Measurements from ENCODE around the gene NIT1.

The NIT1 gene

GRCh38 chr1:161157867-161158266 lies 40.0 kb downstream of the NIT1 start:
- DNase-seq (ENCODE audit: low read depth): no peak

GRCh38 chr1:161158316-161159010 lies 40.6 kb downstream of the NIT1 start:
- no peak for DNase-seq (ENCODE audit: low read depth)

GRCh38 chr1:161159087-161159912 lies 41.4 kb downstream of the NIT1 start, which contains the start of gene USP21:
Gene USP21 (plus strand): TSS chr1:161159500. CDS start chr1:161160641, 1,141 bp downstream.
- peak; percentile 87 for DNase-seq (ENCODE audit: low read depth)

GRCh38 chr1:161159913-161160243 lies 42.0 kb downstream of the NIT1 start:
- no peak for DNase-seq (ENCODE audit: low read depth)

- no peak for DNase-seq (ENCODE audit: low read depth)
Measured at GRCh38 chr1:161160671-161161145, 42.8 kb downstream of the NIT1 start.

DNA sequence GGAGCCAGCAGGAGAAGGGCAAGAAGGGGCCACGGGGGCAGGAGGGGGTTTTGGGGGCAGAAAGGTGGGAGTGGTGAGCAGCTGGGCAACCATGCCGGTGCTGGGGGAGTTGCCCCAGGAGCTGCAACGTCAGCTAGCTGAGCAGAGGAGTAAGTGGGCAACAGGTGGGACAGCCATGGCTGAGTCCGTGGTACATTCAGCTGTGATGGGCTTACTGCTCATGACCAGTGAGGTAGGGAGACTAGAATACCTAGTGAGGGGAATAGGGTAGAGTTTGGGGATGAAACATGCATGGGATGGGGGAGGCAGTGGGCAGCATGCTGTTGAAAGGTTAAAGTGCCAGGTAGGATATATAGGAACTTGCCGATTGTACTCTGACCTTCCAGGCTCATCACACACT lies 43.7 kb downstream of the NIT1 start:
- DNase-seq (ENCODE audit: low read depth): no peak

- no peak for DNase-seq (ENCODE audit: low read depth)
Measured at GRCh38 chr1:161162052-161162451, 44.1 kb downstream of the NIT1 start.

GRCh38 chr1:161162806-161163205 lies 44.9 kb downstream of the NIT1 start:
- DNase-seq (ENCODE audit: low read depth): no peak

DNA sequence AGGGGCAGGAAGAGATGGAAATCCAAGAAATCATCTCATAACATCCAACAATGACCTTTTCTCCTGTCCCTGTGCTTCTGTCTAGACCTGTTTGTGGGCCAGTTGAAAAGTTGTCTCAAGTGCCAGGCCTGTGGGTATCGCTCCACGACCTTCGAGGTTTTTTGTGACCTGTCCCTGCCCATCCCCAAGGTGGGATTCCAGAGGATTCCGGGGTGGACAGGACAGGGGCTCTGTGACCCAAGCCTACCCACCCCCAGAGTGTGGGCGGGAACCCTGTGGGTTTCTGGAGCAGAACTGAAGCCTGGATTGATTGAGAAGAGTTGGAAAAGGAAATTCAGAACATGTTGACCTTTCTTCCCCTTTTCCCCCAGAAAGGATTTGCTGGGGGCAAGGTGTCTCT lies 45.9 kb downstream of the NIT1 start:
- no peak for DNase-seq (ENCODE audit: low read depth)

DNA sequence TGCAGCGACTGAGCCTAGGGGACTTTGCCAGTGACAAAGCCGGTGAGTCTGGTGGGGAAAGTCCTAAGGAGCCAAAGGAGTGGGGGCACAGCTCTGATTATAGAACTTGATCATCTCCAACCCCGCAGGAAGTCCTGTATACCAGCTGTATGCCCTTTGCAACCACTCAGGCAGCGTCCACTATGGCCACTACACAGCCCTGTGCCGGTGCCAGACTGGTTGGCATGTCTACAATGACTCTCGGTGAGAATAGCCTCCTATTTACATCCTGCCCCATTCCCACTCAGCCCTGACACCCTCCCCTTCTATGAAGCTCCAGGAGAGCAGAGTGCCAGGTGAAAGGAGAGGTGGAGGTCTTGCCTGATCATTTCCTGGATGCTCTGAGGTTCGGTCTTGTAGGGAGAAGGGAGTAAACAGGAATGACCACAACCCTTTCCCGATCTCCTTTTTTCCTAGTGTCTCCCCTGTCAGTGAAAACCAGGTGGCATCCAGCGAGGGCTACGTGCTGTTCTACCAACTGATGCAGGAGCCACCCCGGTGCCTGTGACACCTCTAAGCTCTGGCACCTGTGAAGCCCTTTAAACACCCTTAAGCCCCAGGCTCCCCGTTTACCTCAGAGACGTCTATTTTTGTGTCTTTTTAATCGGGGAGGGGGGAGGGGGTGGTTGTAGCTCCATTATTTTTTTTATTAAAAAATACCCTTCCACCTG lies 47.2 kb downstream of the NIT1 start:
- no peak for DNase-seq (ENCODE audit: low read depth)

- peak; percentile 88 for DNase-seq (ENCODE audit: low read depth)
Measured at GRCh38 chr1:161165742-161166668, 48.1 kb downstream of the NIT1 start, which contains the start of gene PPOX. Gene PPOX (plus strand): TSS chr1:161166426. CDS start chr1:161166848, 422 bp downstream.

DNA sequence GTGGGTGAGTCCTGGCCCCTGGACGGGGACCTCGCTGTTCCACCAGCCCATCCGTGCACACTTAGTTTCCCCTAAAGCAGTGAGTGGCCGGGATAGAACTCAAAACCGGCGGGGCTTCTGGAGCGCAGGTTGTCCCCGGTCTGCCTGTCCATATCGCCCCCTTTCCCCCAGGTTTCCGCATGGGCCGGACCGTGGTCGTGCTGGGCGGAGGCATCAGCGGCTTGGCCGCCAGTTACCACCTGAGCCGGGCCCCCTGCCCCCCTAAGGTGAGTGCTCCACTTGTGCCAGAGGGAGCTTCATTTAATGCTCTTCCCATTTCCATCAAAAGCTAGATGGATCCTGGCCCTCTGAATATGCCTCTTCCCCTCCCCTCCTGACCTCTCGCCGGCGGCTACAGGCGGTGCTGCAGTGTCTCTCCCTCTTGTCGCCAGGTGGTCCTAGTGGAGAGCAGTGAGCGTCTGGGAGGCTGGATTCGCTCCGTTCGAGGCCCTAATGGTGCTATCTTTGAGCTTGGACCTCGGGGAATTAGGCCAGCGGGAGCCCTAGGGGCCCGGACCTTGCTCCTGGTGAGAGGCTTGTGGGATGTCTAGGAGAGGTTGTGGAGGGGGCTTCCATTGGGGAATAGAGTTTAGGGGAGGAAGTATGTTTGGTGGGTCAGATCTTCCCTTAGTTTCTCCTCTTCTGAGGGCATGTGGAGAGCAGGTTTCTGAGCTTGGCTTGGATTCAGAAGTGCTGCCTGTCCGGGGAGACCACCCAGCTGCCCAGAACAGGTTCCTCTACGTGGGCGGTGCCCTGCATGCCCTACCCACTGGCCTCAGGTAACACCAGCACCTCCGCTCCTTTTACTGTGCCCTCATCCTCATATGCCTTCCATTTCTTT lies 49.0 kb downstream of the NIT1 start:
- no peak for DNase-seq (ENCODE audit: low read depth)

GRCh38 chr1:161168906-161169305 lies 51.0 kb downstream of the NIT1 start:
- DNase-seq (ENCODE audit: low read depth): no peak
